ENCODE results near the gene IWS1.

- TF ChIP-seq GATA3 (IDR thresholded peaks at IDR 0.05; ENCODE audit: low read depth, low read length) = no peak
- TF ChIP-seq GATA2 (IDR thresholded peaks at IDR 0.05; ENCODE audit: low read depth, low read length) = no peak
Measured at GRCh38 chr2:127575185-127575765, 49.0 kb upstream of the IWS1 start.
